H9 (cell line): Measurements from ENCODE around the gene DAPK2. TPM values are rescaled to one million over a fixed set of nuclear protein-coding genes. Genes with fewer than 3 reads are reported as not detected.
A peak's percentile ranks its signal among the peaks of the same experiment; 100 is the strongest.

ENCODE experiments used
- DNase-seq: peaks from one replicate; pipeline ENCODE4 v3.0.0-alpha.2; 2017
- H2AFZ ChIP-seq: one replicate; pipeline ENCODE4 v1.6.1; 2013; ENCODE audit warnings: mild to moderate bottlenecking, low read length, control low read depth, moderate library complexity
- H2AK5ac ChIP-seq: 2 replicates; pipeline ENCODE4 v1.6.1; 2013; ENCODE audit warnings: low read length, control low read depth, mixed read lengths; ENCODE audit not compliant: insufficient read length
- H2BK120ac ChIP-seq: one replicate; pipeline ENCODE4 v1.6.1; 2013; ENCODE audit warnings: low read depth, mild to moderate bottlenecking, low read length, control low read depth, inconsistent platforms; ENCODE audit not compliant: poor library complexity, severe bottlenecking
- H2BK12ac ChIP-seq: 2 replicates; pipeline ENCODE4 v1.6.1; 2013; ENCODE audit warnings: low read length, control low read depth, mixed read lengths, low read depth; ENCODE audit not compliant: insufficient read length
- H2BK15ac ChIP-seq: 2 replicates; pipeline ENCODE4 v1.6.1; 2013; ENCODE audit warnings: low read depth, low read length, control low read depth
- H2BK20ac ChIP-seq: one replicate; pipeline ENCODE4 v1.6.1; 2013; ENCODE audit warnings: low read depth, mild to moderate bottlenecking, low read length, control low read depth, inconsistent platforms; ENCODE audit not compliant: poor library complexity, severe bottlenecking
- H2BK5ac ChIP-seq: 2 replicates; pipeline ENCODE4 v1.6.1; 2013; ENCODE audit warnings: low read length, control low read depth, mixed read lengths; ENCODE audit not compliant: insufficient read length
- H3K14ac ChIP-seq: 2 replicates; pipeline ENCODE4 v1.6.1; 2013; ENCODE audit warnings: low read length, control low read depth; ENCODE audit not compliant: insufficient read depth
- H3K18ac ChIP-seq: 2 replicates; pipeline ENCODE4 v1.6.1; 2013; ENCODE audit warnings: low read depth, mild to moderate bottlenecking, mixed read lengths, low read length, control low read depth; ENCODE audit not compliant: insufficient read length
- H3K23ac ChIP-seq: 2 replicates; pipeline ENCODE4 v1.6.1; 2013; ENCODE audit warnings: low read length, control low read depth, mixed read lengths, low read depth; ENCODE audit not compliant: insufficient read length
- H3K23me2 ChIP-seq: 2 replicates; pipeline ENCODE4 v1.6.1; 2013; ENCODE audit warnings: low read depth, mild to moderate bottlenecking, mixed read lengths, low read length, control low read depth; ENCODE audit not compliant: insufficient read length, poor library complexity, severe bottlenecking
- H3K27ac ChIP-seq: 2 replicates; pipeline ENCODE4 v1.5.1; 2013; ENCODE audit warnings: low read length, control low read depth, mixed read lengths, low read depth; ENCODE audit not compliant: insufficient read length
- H3K27me3 ChIP-seq: 2 replicates; pipeline ENCODE4 v1.6.1; 2013; ENCODE audit warnings: low read length, control low read depth, inconsistent platforms; ENCODE audit not compliant: insufficient read depth
- H3K4ac ChIP-seq: 2 replicates; pipeline ENCODE4 v1.6.1; 2013; ENCODE audit warnings: low read depth, mild to moderate bottlenecking, control low read depth, inconsistent platforms, low read length, moderate library complexity
- H3K4me1 ChIP-seq: 2 replicates; pipeline ENCODE4 v1.6.1; 2013; ENCODE audit warnings: low read length, control low read depth, inconsistent platforms; ENCODE audit not compliant: insufficient read depth
- H3K4me2 ChIP-seq: 2 replicates; pipeline ENCODE4 v1.6.1; 2013; ENCODE audit warnings: low read length, control low read depth, mixed read lengths; ENCODE audit not compliant: insufficient read length, insufficient read depth
- H3K56ac ChIP-seq: 2 replicates; pipeline ENCODE4 v1.6.1; 2013; ENCODE audit warnings: low read depth, mild to moderate bottlenecking, mixed read lengths, low read length, control low read depth; ENCODE audit not compliant: insufficient read length
- H3K79me1 ChIP-seq: 2 replicates; pipeline ENCODE4 v1.6.1; 2013; ENCODE audit warnings: low read depth, mild to moderate bottlenecking, moderate library complexity, low read length, control low read depth, inconsistent platforms; ENCODE audit not compliant: insufficient read depth, poor library complexity, severe bottlenecking
- H3K79me2 ChIP-seq: 2 replicates; pipeline ENCODE4 v1.6.1; 2013; ENCODE audit warnings: low read length, control low read depth, inconsistent platforms; ENCODE audit not compliant: insufficient read depth
- H3K9ac ChIP-seq: 2 replicates; pipeline ENCODE4 v1.6.1; 2013; ENCODE audit warnings: low read length, control low read depth, mixed read lengths; ENCODE audit not compliant: insufficient read length; ENCODE audit errors: extremely low read depth
- H3K9me3 ChIP-seq: one replicate; pipeline ENCODE4 v1.6.1; 2013; ENCODE audit warnings: low read depth, low read length, inconsistent platforms; ENCODE audit not compliant: control insufficient read depth
- H3T11ph ChIP-seq: one replicate; pipeline ENCODE4 v1.6.1; 2013; ENCODE audit warnings: mild to moderate bottlenecking, low read length, control low read depth, inconsistent platforms
- H4K20me1 ChIP-seq: one replicate; pipeline ENCODE4 v1.6.1; 2013; ENCODE audit not compliant: control insufficient read depth, insufficient read length, insufficient read depth
- H4K5ac ChIP-seq: 2 replicates; pipeline ENCODE4 v1.6.1; 2013; ENCODE audit warnings: low read depth, mild to moderate bottlenecking, mixed read lengths, low read length, control low read depth; ENCODE audit not compliant: insufficient read length
- H4K8ac ChIP-seq: replicated peaks from 2 replicates; pipeline ENCODE4 v1.6.1; 2013; ENCODE audit warnings: low read length, control low read depth, mixed read lengths, low read depth; ENCODE audit not compliant: insufficient read length
- H4K91ac ChIP-seq: 2 replicates; pipeline ENCODE4 v1.6.1; 2013; ENCODE audit warnings: low read depth, mild to moderate bottlenecking, moderate library complexity, mixed read lengths, low read length, control low read depth; ENCODE audit not compliant: insufficient read length
- H3K27ac Mint-ChIP-seq, 3 experiments: 2 replicates in 2 of 3; 3 replicates in 1 of 3; pipeline ENCODE4 v1.8.0; 2020 to 2021; ENCODE audit warnings: mixed read lengths in 3 of 3, mild to moderate bottlenecking in 1 of 3, moderate library complexity in 1 of 3
- H3K27me3 Mint-ChIP-seq: 2 replicates; pipeline ENCODE4 v1.8.0; 2021; ENCODE audit warnings: low read depth, mild to moderate bottlenecking, moderate library complexity, mixed read lengths
- H3K36me3 Mint-ChIP-seq, 3 experiments: 2 replicates in 2 of 3; 3 replicates in 1 of 3; pipeline ENCODE4 v1.8.0; 2020 to 2021; ENCODE audit warnings: low read depth in 3 of 3, mixed read lengths in 3 of 3; ENCODE audit not compliant: insufficient read depth in 1 of 3
- H3K4me1 Mint-ChIP-seq, 2 experiments: 2 replicates each; pipeline ENCODE4 v1.8.0; 2020; ENCODE audit warnings: mixed read lengths in 2 of 2
- H3K4me3 Mint-ChIP-seq, 2 experiments: 2 replicates in 1 of 2; 3 replicates in 1 of 2; pipeline ENCODE4 v1.8.0; 2020 to 2021; ENCODE audit warnings: mild to moderate bottlenecking in 2 of 2, mixed read lengths in 2 of 2, moderate library complexity in 1 of 2
- H3K9me3 Mint-ChIP-seq, 2 experiments: 2 replicates in 1 of 2; 3 replicates in 1 of 2; pipeline ENCODE4 v1.8.0; 2020; ENCODE audit warnings: mild to moderate bottlenecking in 2 of 2, mixed read lengths in 2 of 2, moderate library complexity in 1 of 2
- CTCF ChIP-seq: fragments of 200-600 bp; sonication (generic); conservative IDR thresholded peaks from 3 replicates; pipeline ENCODE4 v1.8.0; 2021; ENCODE audit warnings: antibody characterized with exemption, mild to moderate bottlenecking
- WGBS: extraction: QIAGEN DNeasy Blood & Tissue Kit; methylation state at CpG from one replicate; pipeline ENCODE4 v1.1.7; 2013; ENCODE audit warnings: missing lambda C conversion rate, low lambda C conversion rate, mixed read lengths; ENCODE audit not compliant: insufficient read length; ENCODE audit errors: extremely low coverage; 5-methylcytosine and 5-hydroxymethylcytosine counted together
- total RNA-seq: library from RNA; stranded (reverse); gene quantifications from 2 replicates; pipeline ENCODE4 v1.2.1, GENCODE V29; 2021

Gene DAPK2
- total RNA-seq, 1 experiment from 2014 or later = 3.5 TPM

DNA sequence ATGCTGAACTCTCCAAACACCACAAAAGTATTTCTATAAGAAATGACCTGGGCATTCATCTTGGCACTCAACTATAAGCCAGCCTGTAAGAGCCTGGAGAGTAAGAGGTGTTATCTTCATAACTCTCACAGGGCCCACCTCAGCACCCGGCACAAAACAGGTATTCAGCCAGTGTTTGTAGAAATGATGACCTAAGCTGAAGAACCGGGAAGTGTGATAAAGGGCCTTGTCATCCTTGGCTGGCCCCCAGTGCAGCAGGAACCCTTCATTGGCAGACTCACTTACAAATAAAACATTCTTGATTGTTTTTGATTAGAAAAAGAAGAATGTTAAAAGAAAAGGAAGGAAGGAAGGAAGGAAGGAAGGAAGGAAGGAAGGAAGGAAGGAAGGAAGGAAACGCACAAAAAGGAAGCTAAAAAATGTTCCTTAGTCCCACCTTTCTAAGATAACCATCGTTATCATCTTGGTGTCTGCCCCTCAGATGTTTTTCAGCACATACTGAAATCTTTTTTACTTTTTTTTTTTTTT lies 52.1 kb downstream of the DAPK2 start:
- Histone ChIP-seq H4K8ac (no peak overlapping the region), H3K18ac (no peak overlapping the region), H3K27me3 (no peaks in the 10 kb centered on the region), H2AFZ (no peak overlapping the region), H3K9ac (no peak overlapping the region), H2BK20ac (no peak overlapping the region), H3K9me3 (no peaks in the 10 kb centered on the region), H3K4me2 (no peak overlapping the region), H2BK5ac (no peak overlapping the region), H2BK120ac (no peak overlapping the region), H3K79me1 (no peaks in the 10 kb centered on the region), H3K27ac (no peak overlapping the region), H2AK5ac (no peak overlapping the region), H3K79me2 (no peaks in the 10 kb centered on the region), H3K4ac (no peak overlapping the region), H3K14ac (no peak overlapping the region), H3K4me1 (no peaks in the 10 kb centered on the region), H3T11ph (no peak overlapping the region), H4K5ac (no peak overlapping the region), H2BK15ac (no peak overlapping the region), H3K23ac (no peak overlapping the region), H4K91ac (no peak overlapping the region), H4K20me1 (no peaks in the 10 kb centered on the region), H3K23me2 (no peaks in the 10 kb centered on the region), H3K56ac (no peak overlapping the region), H2BK12ac (no peak overlapping the region)
- no peak overlapping the region for H3K4me3 Mint-ChIP-seq
- no peaks in the 10 kb centered on the region for H3K36me3 Mint-ChIP-seq
- WGBS = no CpG with 5 or more reads among the region's 4 CpGs
- DNase-seq = no peak
- H3K27me3 Mint-ChIP-seq = peaks cover 2% of the 10 kb centered on the region
- TF ChIP-seq CTCF = no peak
- H3K4me1 Mint-ChIP-seq = peaks cover 2 to 9% of the 10 kb centered on the region in 2 experiments; a peak in 2 of 4 replicates
- peak overlapping the region in 1 of 3 experiments; percentile 37; a peak in 1 of 7 replicates for H3K27ac Mint-ChIP-seq
- H3K9me3 Mint-ChIP-seq = no peaks in the 10 kb centered on the region
